K562 (cell line): ENCODE data around the gene EME2. TPM values are rescaled to one million over a fixed set of nuclear protein-coding genes. Genes with fewer than 3 reads are reported as not detected.

Experiments used
- ATAC-seq: fragments of 200-7000 bp; cut with Tn5 transposase; 3 replicates; pipeline ENCODE4 v1.9.1; 2020; ENCODE audit warnings: moderate library complexity
- BruUV-seq: library from RNA; stranded (reverse); fragments of 400-500 nt; replicated peaks from 2 replicates; lab custom pipeline; 2021; lab: Mats Ljungman, UMichigan
- CTCF ChIA-PET: fragments of 300-600 bp; formaldehyde crosslinking; extraction: SDS; loops from one replicate; lab custom pipeline; 2021; ENCODE audit warnings: low intra/inter-chr PET ratio; lab: Yijun Ruan, JAX
- POLR2A ChIA-PET: fragments of 300-600, 350-650 bp; sonication (Branson Sonifier 250); formaldehyde crosslinking; extraction: SDS; loops from one replicate; lab custom pipeline; 2021; ENCODE audit warnings: antibody characterized with exemption, inconsistent platforms; lab: Yijun Ruan, JAX
- DNase-seq, 4 experiments: peaks; one replicate each; pipeline versions ENCODE4 v3.0.0 to v3.0.0-alpha.2; 2011 to 2018; ENCODE audit warnings: low spot score in 3 of 4, mixed read lengths in 3 of 4; ENCODE audit errors: extremely low read depth in 1 of 4
- FAIRE-seq: peaks from 2 replicates; lab custom pipeline; 2011; peaks lifted over from hg19 to GRCh38; lab: Jason Lieb, UNC
- H2AFZ ChIP-seq: 2 replicates; pipeline ENCODE4 v1.6.0; 2011; ENCODE audit warnings: low read depth, low read length, control low read depth, inconsistent platforms
- H3K27ac ChIP-seq: fragments of 200-600 bp; 3 replicates; pipeline ENCODE4 v1.8.0; 2011; ENCODE audit warnings: low read depth, mild to moderate bottlenecking, control low read depth, inconsistent platforms, low read length, moderate library complexity, mixed read lengths; ENCODE audit errors: extremely low read depth
- H3K27me3 ChIP-seq, 2 experiments: fragments of 300-600 bp in 1 of 2; 2 replicates in 1 of 2; 3 replicates in 1 of 2; pipeline versions ENCODE4 v1.6.0 to v1.8.0; 2011; ENCODE audit warnings: inconsistent platforms in 2 of 2, low read length in 2 of 2, mild to moderate bottlenecking in 1 of 2, mixed read lengths in 1 of 2, moderate library complexity in 1 of 2; ENCODE audit not compliant: control insufficient read depth in 2 of 2, insufficient read depth in 2 of 2
- H3K36me3 ChIP-seq: fragments of 300-600 bp; 3 replicates; pipeline ENCODE4 v1.8.0; 2011; ENCODE audit warnings: mild to moderate bottlenecking, low read length, inconsistent platforms; ENCODE audit not compliant: control insufficient read depth, insufficient read depth
- H3K4me1 ChIP-seq, 2 experiments: fragments of 200-600 bp in 1 of 2; replicated peaks in 1 of 2; 2 replicates in 1 of 2; 3 replicates in 1 of 2; pipeline versions ENCODE4 v1.5.1 to v1.8.0; 2011; ENCODE audit warnings: inconsistent platforms in 2 of 2, low read length in 2 of 2, mild to moderate bottlenecking in 1 of 2, mixed read lengths in 1 of 2, moderate library complexity in 1 of 2; ENCODE audit not compliant: control insufficient read depth in 2 of 2, insufficient read depth in 2 of 2
- H3K4me2 ChIP-seq: 2 replicates; pipeline ENCODE4 v1.6.1; 2011; ENCODE audit warnings: low read length, control low read depth, inconsistent platforms, mixed read lengths; ENCODE audit not compliant: insufficient read depth
- H3K4me3 ChIP-seq: fragments of 200-600 bp; sonication (generic), shearing (Covaris generic); 2 replicates; pipeline ENCODE4 v1.5.1; 2016; ENCODE audit warnings: control low read depth, inconsistent platforms
- H3K79me2 ChIP-seq: fragments of 200-600 bp; 3 replicates; pipeline ENCODE4 v1.8.0; 2011; ENCODE audit warnings: low read length, inconsistent platforms; ENCODE audit not compliant: control insufficient read depth, insufficient read depth
- H3K9ac ChIP-seq, 2 experiments: 2 replicates each; pipeline versions ENCODE4 v1.6.0 to v1.6.1; 2011; ENCODE audit warnings: low read depth in 2 of 2, low read length in 2 of 2, control low read depth in 1 of 2, inconsistent platforms in 1 of 2, mild to moderate bottlenecking in 1 of 2, mixed read lengths in 1 of 2; ENCODE audit not compliant: insufficient read depth in 1 of 2
- H3K9me1 ChIP-seq: one replicate; pipeline ENCODE4 v1.6.0; 2011; ENCODE audit warnings: inconsistent platforms, mild to moderate bottlenecking, low read length, moderate library complexity; ENCODE audit not compliant: control insufficient read depth, insufficient read depth
- H3K9me3 ChIP-seq: replicated peaks from 2 replicates; pipeline ENCODE4 v1.5.1; 2011; ENCODE audit warnings: low read depth, low read length, inconsistent platforms; ENCODE audit not compliant: control insufficient read depth, insufficient read depth
- H4K20me1 ChIP-seq: replicated peaks from 2 replicates; pipeline ENCODE4 v1.6.1; 2011; ENCODE audit warnings: low read length, inconsistent platforms, mixed read lengths; ENCODE audit not compliant: control insufficient read depth, insufficient read depth
- ZBTB1 ChIP-seq: sonication (generic); formaldehyde crosslinking; IDR thresholded peaks from 2 replicates; pipeline ENCODE4 v1.8.1; 2023; ENCODE audit warnings: missing genetic modification reagents, low read depth, mild to moderate bottlenecking, borderline replicate concordance
- WGBS: fragments of 100-300 bp; shearing (Covaris generic); methylation state at CpG from one replicate; pipeline ENCODE4 v1.1.6; 2016; ENCODE audit warnings: low coverage, mixed read lengths; ENCODE audit not compliant: insufficient coverage; ENCODE audit errors: missing lambda C conversion rate; 5-methylcytosine and 5-hydroxymethylcytosine counted together
- in situ Hi-C: fragments of 300-500 bp; cut with MboI; formaldehyde crosslinking; loops from 4 replicates; pipeline ENCODE4 v1.15.0; 2018; ENCODE audit warnings: inconsistent platforms, mixed read lengths
- intact Hi-C: fragments of 100-400 bp; cut with micrococcal nuclease; formaldehyde crosslinking; loops from 2 replicates; pipeline ENCODE4 v1.14.2; 2022
- polyA plus RNA-seq, 8 experiments: library from polyadenylated mRNA; depleted of rRNA in 4 of 8; stranded (reverse) in 5 of 8; unstranded in 3 of 8; fragments of >200 nt; fragmentation: Nextera tagmentation in 2 of 8; fragmentation: Illumina TruSeq in 1 of 8; extraction: Ambion mirVana in 2 of 8; extraction: Trizol in 1 of 8; gene quantifications; 2 replicates each; pipeline versions ENCODE4 v1.2.1 to v1.2.3, GENCODE V29; 2011 to 2014; ENCODE audit warnings: inconsistent platforms in 1 of 8, missing spikeins in 1 of 8
- total RNA-seq, 7 experiments: library from RNA; depleted of rRNA in 6 of 7; stranded (reverse); fragments of >200 nt in 6 of 7; fragmentation: Illumina TruSeq in 2 of 7; extraction: Trizol in 2 of 7; gene quantifications; 2 replicates each; pipeline versions ENCODE4 v1.2.1 to v1.2.3, GENCODE V29; 2011 to 2021; ENCODE audit warnings: low replicate concordance in 1 of 7
- TF ChIP-seq, protein P1 (sequence below): sonication (generic); formaldehyde crosslinking; IDR thresholded peaks from 2 replicates; pipeline ENCODE4 v1.8.0; 2022; ENCODE audit warnings: missing genetic modification reagents, mild to moderate bottlenecking, borderline replicate concordance

The EME2 gene
- total and polyA plus RNA-seq, 9 of the 15 experiments (the other 6 are each of a cell fraction or from before 2014, with no cell fraction given), result 0.35 to 19.9 (median 3.5) TPM

- Histone ChIP-seq H3K9me3 (no peaks in the 10 kb centered on the region), H3K9ac (peak overlapping the region in 1 of 2 experiments; percentile 79; a peak in 1 of 4 replicates), H3K4me3 (no peak overlapping the region), H3K27me3 (no peaks in the 10 kb centered on the region), H3K4me1 (peaks cover 9 to 83% of the 10 kb centered on the region in 2 experiments; a peak in 4 of 5 replicates), H3K36me3 (peaks cover 65% of the 10 kb centered on the region; the same call in 2 of the 3 replicates), H4K20me1 (no peaks in the 10 kb centered on the region), H3K9me1 (no peaks in the 10 kb centered on the region), H2AFZ (no peak overlapping the region), H3K4me2 (no peak overlapping the region), H3K27ac (no peak overlapping the region), H3K79me2 (no peaks in the 10 kb centered on the region; the same call in 2 of the 3 replicates)
- POLR2A ChIA-PET, result interaction anchor here (0.6 kb wide), 1 partner anchor 1045 kb away, joined by 3 read pairs; no protein-coding TSS in a partner anchor
- FAIRE-seq (no peak), ATAC-seq (no peak), DNase-seq (no peak)
- in situ Hi-C loops, result loop anchor here (5.0 kb wide), 1 partner anchor 50 kb away; no protein-coding TSS in a partner anchor
- intact Hi-C loops, result no loop called here
- BruUV-seq, result no TSS peak
- WGBS, result 94% methylated on average over 19 of the region's 30 CpGs
- CTCF ChIA-PET, result no interaction called here
- 0 out of 2 replicates have a peak, but pooled peaks have one; percentile 19 for TF ChIP-seq ZBTB1 (CRISPR knock-in tag)
- TF ChIP-seq, protein P1, sequence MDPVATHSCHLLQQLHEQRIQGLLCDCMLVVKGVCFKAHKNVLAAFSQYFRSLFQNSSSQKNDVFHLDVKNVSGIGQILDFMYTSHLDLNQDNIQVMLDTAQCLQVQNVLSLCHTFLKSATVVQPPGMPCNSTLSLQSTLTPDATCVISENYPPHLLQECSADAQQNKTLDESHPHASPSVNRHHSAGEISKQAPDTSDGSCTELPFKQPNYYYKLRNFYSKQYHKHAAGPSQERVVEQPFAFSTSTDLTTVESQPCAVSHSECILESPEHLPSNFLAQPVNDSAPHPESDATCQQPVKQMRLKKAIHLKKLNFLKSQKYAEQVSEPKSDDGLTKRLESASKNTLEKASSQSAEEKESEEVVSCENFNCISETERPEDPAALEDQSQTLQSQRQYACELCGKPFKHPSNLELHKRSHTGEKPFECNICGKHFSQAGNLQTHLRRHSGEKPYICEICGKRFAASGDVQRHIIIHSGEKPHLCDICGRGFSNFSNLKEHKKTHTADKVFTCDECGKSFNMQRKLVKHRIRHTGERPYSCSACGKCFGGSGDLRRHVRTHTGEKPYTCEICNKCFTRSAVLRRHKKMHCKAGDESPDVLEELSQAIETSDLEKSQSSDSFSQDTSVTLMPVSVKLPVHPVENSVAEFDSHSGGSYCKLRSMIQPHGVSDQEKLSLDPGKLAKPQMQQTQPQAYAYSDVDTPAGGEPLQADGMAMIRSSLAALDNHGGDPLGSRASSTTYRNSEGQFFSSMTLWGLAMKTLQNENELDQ (CRISPR knock-in tag), result no peak
Measured at GRCh38 chr16:1762196-1762878, 10.3 kb upstream of the EME2 start.
